HG02678 (cell line): ENCODE measurements around the gene QRFP.
"Not testable (repeated sequence)": the region's sequence is repeated elsewhere in the genome, so short reads cannot be mapped to it uniquely, and the experiment has no call there.

Experiments
- ATAC-seq: cut with Tn5 transposase; IDR thresholded peaks from one replicate; pipeline ENCODE4 v1.9.1; 2021; ENCODE audit warnings: mild to moderate bottlenecking, moderate library complexity; ENCODE audit not compliant: unreplicated experiment

QRFP gene

DNA sequence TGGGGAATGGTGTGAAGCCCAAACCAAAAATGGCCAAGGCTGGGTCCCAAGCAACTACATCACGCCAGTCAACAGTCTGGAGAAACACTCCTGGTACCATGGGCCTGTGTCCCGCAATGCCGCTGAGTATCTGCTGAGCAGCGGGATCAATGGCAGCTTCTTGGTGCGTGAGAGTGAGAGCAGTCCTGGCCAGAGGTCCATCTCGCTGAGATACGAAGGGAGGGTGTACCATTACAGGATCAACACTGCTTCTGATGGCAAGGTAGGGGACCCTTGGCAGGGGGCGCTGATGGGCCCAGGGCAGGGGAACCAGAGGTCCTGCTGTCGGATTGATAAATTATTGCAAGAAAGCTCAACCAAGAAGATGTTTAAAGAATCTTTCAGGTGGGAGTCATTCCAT is 41.8 kb downstream of the QRFP start:
- no peak for ATAC-seq

DNA sequence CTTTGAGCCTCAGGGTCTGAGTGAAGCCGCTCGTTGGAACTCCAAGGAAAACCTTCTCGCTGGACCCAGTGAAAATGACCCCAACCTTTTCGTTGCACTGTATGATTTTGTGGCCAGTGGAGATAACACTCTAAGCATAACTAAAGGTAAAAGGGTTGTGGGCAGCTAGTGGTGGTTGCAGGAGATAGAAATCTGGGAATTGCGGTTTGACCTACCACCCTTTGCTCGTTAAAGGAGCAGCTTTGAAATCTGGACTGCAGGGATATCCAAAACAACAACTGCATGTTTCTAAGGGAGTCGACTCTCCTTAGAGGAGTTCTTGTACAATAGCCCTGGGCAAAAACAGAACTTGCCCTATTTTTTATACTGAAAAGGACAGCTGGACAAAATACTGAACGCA is 42.5 kb downstream of the QRFP start:
- ATAC-seq, result no peak

DNA sequence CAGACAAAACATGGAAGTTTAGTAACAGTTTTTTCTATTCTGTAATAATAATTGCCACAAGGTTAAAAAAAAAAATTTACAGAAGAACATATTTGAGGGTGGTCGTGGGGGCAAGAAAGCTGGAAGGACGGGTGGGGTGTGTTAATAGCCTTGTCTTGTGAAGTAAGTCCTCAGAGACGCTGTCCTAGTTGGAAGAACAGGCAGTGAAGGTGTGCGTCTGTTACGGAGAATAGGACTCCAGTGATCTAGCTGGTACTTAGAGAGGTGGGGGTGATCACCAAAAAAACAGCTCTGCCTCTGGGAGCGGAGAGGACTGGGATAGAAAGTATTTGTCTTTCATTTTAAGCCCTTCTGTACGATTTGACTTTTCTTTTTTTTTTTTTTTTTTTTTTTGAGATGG is 43.8 kb downstream of the QRFP start:
- no peak for ATAC-seq

DNA sequence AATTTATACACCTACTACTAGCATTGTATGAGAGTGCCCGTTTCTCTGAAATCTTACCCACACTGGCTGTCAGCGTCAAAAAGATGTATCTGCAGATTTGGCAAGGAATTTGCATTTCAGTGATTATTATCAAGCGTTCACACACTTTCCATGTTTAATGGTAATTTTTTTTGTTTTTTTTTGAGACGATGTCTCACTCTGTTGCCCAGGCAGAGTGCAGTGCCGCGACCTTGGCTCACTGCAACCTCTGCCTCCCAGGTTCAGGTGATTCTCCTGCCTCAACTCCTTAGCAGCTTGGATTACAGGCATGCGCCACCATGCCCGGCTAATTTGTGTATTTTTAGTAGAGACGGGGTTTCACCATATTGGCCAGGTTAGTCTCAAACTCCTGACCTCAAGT is 47.3 kb downstream of the QRFP start:
- ATAC-seq, result no peak

DNA sequence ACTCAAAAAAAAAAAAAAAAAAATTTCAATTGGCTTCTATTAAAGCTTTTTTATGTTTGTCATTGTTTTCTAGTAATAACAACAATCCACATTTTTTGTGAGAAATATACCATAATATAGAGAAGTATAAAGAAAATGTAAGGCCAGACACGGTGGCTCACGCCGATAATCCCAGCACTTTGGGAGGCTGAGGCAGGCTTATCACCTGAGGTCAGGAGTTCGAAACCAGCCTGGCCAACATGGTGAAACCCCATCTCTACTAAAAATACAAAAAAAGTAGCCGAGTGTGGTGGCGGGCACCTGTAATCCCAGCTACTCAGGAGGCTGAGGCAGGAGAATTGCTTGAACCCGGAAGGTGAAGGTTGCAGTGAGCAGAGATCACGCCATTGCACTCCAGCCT is 48.1 kb downstream of the QRFP start:
- not testable (repeated sequence) for ATAC-seq

DNA sequence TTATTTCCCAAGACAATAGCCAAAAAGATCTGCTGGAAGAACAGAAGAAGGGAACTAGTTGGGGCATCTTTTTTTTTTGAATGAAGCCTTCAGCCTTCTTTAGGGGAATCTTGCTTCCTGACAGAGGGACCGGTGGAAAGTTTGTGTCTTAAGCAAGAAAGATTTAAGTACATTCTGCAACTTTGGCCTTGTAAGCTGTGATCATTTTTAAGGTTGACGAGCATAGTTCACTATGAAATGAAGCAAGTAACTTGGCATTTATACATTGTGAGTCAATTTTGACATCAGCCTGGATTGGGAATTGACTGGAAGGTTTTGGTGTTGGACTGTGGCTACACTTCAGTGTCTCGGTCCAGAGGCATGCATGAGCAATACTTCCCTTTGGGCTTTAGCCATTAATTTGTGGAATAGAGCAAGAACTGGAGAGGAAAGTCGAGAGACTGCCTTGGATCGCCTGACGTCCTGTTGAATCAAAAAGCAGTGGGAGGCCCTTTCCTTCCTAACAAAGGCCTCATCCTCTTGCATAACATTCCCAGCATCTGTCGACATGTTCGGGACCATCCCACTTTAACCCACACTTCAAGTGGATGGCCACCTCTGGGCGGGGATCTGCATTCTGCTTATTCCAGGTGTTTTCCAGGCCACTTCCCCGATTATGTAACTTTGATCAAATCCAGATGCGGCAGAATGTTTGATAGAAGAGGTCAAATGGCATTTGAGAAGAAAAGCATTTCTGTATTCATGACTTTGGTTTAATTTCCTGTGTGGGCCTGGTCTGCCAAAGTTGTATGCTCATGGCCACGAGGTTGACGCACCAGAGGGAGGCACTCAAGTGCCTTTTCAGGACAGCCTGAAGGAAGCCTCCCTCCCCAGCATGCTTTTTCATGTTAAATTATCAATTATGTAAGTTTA is 49.0 kb downstream of the QRFP start:
- ATAC-seq, result no peak

DNA sequence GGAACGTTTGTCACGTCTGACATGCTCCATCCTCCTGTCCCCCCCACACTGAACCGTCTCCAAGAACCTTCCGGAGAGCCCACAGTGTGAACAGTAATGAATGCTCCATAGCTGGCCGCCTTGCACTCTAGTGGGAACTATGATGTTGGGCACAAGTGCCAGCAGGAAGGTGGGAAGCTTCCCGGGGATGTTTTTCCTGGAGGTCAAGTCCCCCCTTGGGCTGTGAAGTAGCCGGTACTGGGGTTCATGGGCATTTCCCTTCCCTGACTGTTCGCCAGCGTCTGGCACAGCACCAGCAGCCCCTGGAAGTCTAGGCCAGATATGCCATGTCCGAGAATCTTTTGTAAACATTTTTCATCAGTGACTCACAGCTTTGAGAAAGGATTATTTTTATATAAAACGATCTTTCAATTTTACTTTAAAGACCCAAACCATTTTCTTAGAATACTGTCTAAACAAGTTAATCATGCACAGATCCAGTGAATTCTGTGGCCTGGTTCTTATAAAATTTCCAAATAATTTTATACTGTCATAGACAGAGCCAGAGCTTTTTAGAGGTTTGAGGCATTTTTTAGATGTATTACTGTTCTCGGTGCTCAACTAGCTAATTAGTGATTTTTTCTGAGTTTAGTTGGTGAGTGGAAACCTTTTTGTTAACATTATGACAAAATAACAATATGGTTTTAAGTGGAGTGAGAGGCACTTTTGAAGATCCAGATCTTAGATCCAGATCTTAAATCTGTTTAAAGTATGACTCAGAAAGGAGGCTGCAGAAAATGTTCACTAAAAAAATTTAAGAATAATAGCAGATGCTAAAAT is 49.9 kb downstream of the QRFP start:
- no peak for ATAC-seq

DNA sequence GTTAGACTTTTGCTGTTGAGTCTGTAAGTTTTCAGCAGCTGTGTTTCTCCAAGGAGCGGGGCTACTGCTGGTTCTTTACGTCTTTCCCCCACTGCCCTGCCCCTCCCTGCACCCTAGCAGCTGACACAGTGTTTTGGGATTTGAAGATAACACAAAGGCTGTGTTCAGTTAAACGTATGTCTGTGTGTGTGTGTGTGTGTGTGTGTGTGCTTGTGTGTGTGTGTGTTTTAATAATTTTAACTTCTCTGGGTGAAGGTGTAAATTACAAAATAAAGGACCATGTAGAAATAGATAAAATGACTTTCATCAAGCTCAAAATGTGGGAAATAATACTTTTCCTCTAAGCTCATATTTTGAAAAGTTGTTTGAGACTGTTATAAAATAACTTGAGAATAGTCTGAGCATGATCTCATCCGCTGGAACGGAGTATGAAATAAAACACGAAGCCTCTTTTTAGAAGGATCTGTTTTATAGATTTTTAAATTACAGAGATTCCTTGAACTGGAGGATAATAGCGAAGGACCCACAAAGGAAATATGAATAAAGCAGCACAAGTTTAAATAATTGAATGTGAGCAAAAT is 50.6 kb downstream of the QRFP start:
- no peak for ATAC-seq

DNA sequence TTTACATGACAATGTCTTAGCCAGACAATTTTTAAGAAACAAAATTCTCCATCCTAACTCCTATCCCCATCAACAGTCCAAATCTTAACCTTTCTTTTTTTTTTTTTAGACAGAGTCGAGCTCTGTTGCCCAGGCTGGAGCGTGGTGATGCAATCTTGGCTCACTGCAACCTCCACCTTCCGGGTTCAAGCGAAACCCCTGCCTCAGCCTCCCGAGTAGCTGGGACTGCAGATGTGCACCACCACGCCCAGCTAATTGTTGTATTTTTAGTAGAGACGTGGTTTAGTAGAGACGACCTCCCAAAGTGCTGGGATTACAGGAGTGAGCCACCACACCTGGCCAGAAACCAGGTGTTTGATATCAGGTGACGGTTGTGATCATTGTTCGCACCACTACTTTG is 51.4 kb downstream of the QRFP start:
- no peak for ATAC-seq

DNA sequence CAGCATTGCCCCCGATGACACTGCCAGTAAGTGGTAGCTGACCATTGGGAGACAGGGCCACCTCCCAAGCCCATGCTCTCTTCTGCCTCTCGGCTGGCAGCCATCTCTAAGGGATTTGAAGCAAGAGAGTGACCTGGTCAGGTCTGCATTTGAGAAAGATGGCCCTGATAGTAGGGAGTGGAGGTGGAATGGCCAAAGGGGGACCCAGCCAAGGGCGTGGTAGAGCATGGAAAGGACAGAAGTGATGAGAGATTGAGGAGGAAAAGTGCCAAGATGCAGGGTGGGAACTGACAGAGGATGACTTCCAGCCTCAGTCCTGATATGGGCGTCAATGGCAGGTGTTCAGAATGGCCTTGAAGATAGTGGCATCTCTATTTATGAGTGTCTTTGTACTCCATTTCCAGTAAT is 52.6 kb downstream of the QRFP start:
- ATAC-seq, result no peak

DNA sequence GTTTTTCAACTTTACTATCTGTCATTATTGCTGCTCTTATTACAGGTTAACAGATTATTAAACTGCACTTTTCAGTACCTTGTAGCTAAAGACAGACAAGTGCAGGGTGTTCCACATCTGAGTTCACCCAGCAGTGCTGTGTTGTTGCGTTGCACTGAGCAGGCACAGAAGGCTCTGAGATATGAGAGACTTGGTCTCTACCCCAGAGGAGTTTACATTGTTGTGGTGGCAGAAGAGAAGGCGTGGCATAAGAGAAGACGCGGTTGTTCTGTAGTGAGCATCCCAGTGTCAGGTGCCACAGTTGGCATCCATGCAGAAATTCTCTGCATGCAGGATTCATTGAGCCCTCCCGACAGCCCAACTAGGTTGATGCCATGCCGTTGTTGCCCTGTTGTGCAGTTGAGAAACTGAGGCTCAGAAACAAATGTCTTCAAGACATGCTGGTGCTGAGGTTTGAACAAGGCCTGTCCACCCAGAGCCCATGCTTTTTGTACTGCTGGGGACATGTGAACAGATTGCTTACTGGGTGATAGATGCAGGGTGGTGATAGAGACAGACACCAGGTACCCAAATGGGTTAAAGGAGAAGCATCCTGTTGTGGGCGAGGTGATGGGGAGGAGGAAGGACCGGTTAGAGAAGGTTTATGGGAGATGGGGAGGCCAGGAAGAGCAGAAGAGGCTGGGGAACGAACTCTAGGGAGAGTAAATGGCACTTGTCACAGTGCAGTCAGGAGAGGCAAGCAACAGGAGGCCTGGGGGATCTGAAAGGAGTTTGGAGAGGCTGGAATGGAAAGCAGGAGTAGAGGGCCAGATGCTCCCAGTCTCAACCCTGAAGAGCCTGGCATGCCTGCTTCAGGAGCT is 53.3 kb downstream of the QRFP start:
- no peak for ATAC-seq
